Measurements from ENCODE around the gene VLDLR. TPM values are rescaled to one million over a fixed set of nuclear protein-coding genes. Genes with fewer than 3 reads are reported as not detected.
"Not testable (repeated sequence)": the region's sequence is repeated elsewhere in the genome, so short reads cannot be mapped to it uniquely, and the experiment has no call there.

The VLDLR gene
- polyA plus RNA-seq, 2 donors = 11.0 to 13.4 TPM

DNA sequence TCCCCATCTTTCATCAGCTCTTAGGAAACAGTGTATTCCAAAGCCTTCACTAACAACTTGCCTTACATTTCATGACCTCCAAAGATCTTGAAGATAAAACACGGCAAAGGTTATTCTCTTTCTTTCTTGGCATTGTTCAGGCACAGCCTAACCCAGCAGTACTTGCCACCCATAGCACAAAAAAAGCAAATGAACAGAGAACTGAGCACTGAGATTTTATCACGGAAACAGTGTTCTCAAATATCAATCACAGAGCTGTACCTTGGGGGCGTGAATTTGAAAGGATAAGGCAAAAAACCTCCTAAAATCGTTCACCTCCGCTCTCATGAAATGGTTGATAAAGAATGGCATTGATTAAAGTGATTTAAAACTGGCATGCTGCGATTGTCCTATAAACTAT is 78.8 kb downstream of the VLDLR start:
- Histone ChIP-seq H3K4me3 (ENCODE audit: low read depth in 1 of 2, low read length in 2 of 2) (no peak overlapping the region), H3K27ac (ENCODE audit: low read depth in 2 of 2, low read length in 1 of 2) (no peak overlapping the region), H3K4me1 (ENCODE audit: control insufficient read depth in 2 of 2, insufficient read depth in 2 of 2, low read length in 1 of 2) (no peaks in the 10 kb centered on the region), H3K27me3 (ENCODE audit: control insufficient read depth in 1 of 2, insufficient read depth in 2 of 2, low read length in 2 of 2) (no peaks in the 10 kb centered on the region), H3K36me3 (ENCODE audit: control insufficient read depth in 2 of 2, insufficient read depth in 2 of 2, low read length in 1 of 2) (no peaks in the 10 kb centered on the region), H3K9me3 (ENCODE audit: control insufficient read depth in 2 of 2, insufficient read depth in 1 of 2, low read depth in 1 of 2, low read length in 1 of 2) (no peaks in the 10 kb centered on the region)
- WGBS, 2 donors = 76 to 84% methylated on average over 6 of the region's 6 CpGs

DNA sequence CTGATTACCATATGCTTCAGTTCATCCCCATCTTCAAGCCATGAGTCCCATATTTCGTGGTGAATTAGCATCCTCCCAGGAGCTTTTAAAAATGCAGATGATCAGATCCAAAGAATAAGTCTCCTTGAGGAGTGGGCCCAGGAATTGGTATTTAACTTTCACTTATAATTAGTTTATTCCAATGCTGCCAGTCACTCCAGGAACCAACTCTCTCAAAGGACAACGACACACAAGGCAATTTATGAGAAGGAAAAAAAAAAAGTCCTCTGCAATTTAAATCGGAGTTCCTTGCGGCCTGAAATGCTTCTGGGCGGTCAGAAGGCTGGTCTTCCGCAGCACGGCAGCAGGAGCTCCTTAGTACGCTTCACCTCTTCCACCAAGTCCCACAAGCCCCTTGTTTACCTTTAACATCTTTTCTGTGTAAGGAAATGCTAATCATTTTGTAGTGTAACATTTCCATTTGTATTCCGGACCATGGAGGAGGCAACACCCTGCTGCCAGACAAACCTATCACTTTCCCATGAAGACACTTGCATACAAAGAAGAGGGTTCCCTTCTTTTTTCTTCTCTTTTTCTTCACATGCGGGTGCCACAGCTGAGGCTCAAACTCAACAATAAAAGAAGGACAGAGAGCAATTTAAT is 79.4 kb downstream of the VLDLR start:
- Histone ChIP-seq H3K9me3 (ENCODE audit: control insufficient read depth in 2 of 2, insufficient read depth in 1 of 2, low read depth in 1 of 2, low read length in 1 of 2) (no peaks in the 10 kb centered on the region), H3K36me3 (ENCODE audit: control insufficient read depth in 2 of 2, insufficient read depth in 2 of 2, low read length in 1 of 2) (no peaks in the 10 kb centered on the region), H3K4me3 (ENCODE audit: low read depth in 1 of 2, low read length in 2 of 2) (no peak overlapping the region), H3K4me1 (ENCODE audit: control insufficient read depth in 2 of 2, insufficient read depth in 2 of 2, low read length in 1 of 2) (no peaks in the 10 kb centered on the region), H3K27ac (ENCODE audit: low read depth in 2 of 2, low read length in 1 of 2) (no peak overlapping the region), H3K27me3 (ENCODE audit: control insufficient read depth in 1 of 2, insufficient read depth in 2 of 2, low read length in 2 of 2) (no peaks in the 10 kb centered on the region)
- 88 to 92% methylated on average over 10 of the region's 10 CpGs for WGBS, 2 donors

DNA sequence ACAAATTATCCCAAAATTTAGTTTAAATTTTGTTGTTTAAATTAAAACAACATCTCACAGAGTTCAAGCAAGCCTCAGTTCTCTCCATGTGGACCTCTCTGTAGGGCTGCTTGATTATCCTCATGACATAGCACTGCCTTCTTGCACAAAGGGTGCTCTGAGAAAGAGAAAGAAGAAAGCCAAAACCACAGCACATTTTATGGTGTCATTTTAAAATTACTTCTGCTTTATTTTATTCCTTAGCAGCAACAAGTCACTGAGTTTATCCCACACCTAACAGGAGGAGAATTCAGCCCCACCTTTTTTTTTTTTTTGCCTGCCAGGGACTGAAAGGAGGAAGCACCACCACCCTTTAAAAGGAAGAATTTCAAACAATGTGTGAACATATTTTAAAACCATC is 82.9 kb downstream of the VLDLR start:
- no peaks in the 10 kb centered on the region for H3K9me3 ChIP-seq (ENCODE audit: control insufficient read depth in 2 of 2, insufficient read depth in 1 of 2, low read depth in 1 of 2, low read length in 1 of 2)
- H3K4me3 ChIP-seq (ENCODE audit: low read depth in 1 of 2, low read length in 2 of 2) = no peak overlapping the region
- no peaks in the 10 kb centered on the region for H3K27me3 ChIP-seq (ENCODE audit: control insufficient read depth in 1 of 2, insufficient read depth in 2 of 2, low read length in 2 of 2)
- no peaks in the 10 kb centered on the region for H3K4me1 ChIP-seq (ENCODE audit: control insufficient read depth in 2 of 2, insufficient read depth in 2 of 2, low read length in 1 of 2)
- no peaks in the 10 kb centered on the region for H3K36me3 ChIP-seq (ENCODE audit: control insufficient read depth in 2 of 2, insufficient read depth in 2 of 2, low read length in 1 of 2)
- no peak overlapping the region for H3K27ac ChIP-seq (ENCODE audit: low read depth in 2 of 2, low read length in 1 of 2)

DNA sequence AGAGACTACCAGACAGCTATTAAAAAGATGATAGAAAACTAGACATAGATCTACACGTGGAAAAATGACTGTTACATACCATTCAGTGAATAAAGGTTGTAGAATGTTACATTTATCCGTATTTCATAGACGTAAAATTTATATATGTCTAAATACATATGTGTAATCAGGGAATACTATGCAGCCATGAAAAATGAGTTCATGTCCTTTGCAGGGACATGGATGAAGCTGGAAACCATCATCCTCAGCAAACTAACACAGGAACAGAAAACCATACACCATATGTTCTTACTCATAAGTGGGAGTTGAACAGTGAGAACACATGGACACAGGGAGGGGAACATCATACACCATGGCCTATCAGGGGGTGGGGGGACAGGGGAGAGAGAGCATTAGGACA is 85.7 kb downstream of the VLDLR start:
- H3K4me3 ChIP-seq (ENCODE audit: low read depth in 1 of 2, low read length in 2 of 2); H3K27me3 ChIP-seq (ENCODE audit: control insufficient read depth in 1 of 2, insufficient read depth in 2 of 2, low read length in 2 of 2); H3K9me3 ChIP-seq (ENCODE audit: control insufficient read depth in 2 of 2, insufficient read depth in 1 of 2, low read depth in 1 of 2, low read length in 1 of 2); H3K27ac ChIP-seq (ENCODE audit: low read depth in 2 of 2, low read length in 1 of 2); H3K4me1 ChIP-seq (ENCODE audit: control insufficient read depth in 2 of 2, insufficient read depth in 2 of 2, low read length in 1 of 2); H3K36me3 ChIP-seq (ENCODE audit: control insufficient read depth in 2 of 2, insufficient read depth in 2 of 2, low read length in 1 of 2): not testable (repeated sequence)
- WGBS, 2 donors = 93 to 97% methylated on average over 3 of the region's 3 CpGs

Other genes with a start within 250 kb of the VLDLR start
- gene KCNV2, start 95.7 kb downstream of the VLDLR start, polyA plus RNA-seq = not detected
- 10 to 100 TPM; 22.7 to 33.8 TPM for gene PUM3, start 222.3 kb downstream of the VLDLR start, polyA plus RNA-seq

Data from esophagus (tissue), 2 donors.